CD4-positive, alpha-beta T cell treated with Interleukin-21 for 1 hour (primary cell): Measurements from ENCODE around the gene TLCD1.
A peak's percentile ranks its signal among the peaks of the same experiment; 100 is the strongest.
"Not testable (repeated sequence)": the region's sequence is repeated elsewhere in the genome, so short reads cannot be mapped to it uniquely, and the experiment has no call there.

Experiments
- DNase-seq: peaks from one replicate; pipeline ENCODE4 v3.0.0-alpha.2; 2020

The TLCD1 gene

DNA sequence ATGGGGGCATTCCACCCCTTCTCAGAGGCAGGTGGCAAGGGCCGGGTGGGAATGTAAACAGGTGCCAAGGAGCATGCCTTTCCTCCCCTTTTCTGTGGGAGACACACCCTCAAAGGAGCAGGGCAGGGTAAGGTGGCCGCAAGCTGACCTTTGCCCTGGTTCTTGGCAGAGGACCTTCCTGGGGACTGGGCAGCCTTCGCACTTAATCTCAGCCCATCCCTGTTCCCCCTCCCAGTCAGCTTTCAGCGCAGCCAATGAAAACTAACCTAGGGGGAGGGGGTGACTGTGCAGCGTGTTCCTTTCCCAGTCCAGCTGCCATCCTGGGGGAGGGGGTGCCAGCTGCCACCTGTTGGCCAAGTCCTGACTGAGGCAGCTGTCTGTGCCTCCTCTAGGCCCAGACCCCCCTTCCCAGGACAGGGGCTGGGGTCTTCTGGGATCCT lies 20.6 kb upstream of the TLCD1 start:
- no peak for DNase-seq

DNA sequence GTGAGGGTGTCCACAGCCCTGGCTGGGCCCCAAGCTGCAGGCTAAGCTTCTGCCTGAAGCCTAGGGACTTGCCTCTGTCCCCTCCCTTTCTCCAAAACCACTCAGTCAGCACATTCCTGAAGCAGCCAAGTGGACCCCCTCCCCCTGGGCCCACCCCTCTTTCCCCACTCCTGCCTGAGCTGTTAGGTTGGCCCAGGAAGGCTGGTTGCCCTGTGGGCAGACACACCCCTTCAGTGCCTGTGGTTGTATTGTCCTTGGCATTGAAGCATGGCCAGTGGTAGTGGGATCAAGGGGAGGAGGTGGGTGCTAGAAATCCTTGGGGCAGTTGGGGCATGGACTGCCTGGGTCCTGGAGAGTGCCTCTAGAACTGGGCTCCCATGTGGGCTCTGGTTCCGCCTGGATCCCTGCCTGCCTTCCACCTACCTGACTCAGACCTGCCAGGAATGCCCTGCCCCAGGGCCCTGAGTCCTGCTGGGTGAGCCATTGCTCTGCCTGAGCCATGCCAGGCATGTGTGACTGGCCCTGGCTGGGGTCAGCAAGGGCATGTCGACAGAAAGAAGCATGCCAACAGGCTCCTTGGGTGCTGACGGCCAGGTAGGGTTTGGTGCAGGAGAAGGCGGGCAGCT lies 19.9 kb upstream of the TLCD1 start:
- no peak for DNase-seq

GRCh38 chr17:28744972-28745785 lies 19.1 kb upstream of the TLCD1 start:
- peak; percentile 51 for DNase-seq

GRCh38 chr17:28744104-28744971 lies 18.3 kb upstream of the TLCD1 start:
- DNase-seq: peak; percentile 76

GRCh38 chr17:28743243-28744103 lies 17.4 kb upstream of the TLCD1 start, which contains the start of gene TRAF4:
TSS of gene TRAF4 (plus strand) at chr17:28744011. CDS start at chr17:28744113, 102 bp downstream.
- DNase-seq: peak; percentile 78

DNA sequence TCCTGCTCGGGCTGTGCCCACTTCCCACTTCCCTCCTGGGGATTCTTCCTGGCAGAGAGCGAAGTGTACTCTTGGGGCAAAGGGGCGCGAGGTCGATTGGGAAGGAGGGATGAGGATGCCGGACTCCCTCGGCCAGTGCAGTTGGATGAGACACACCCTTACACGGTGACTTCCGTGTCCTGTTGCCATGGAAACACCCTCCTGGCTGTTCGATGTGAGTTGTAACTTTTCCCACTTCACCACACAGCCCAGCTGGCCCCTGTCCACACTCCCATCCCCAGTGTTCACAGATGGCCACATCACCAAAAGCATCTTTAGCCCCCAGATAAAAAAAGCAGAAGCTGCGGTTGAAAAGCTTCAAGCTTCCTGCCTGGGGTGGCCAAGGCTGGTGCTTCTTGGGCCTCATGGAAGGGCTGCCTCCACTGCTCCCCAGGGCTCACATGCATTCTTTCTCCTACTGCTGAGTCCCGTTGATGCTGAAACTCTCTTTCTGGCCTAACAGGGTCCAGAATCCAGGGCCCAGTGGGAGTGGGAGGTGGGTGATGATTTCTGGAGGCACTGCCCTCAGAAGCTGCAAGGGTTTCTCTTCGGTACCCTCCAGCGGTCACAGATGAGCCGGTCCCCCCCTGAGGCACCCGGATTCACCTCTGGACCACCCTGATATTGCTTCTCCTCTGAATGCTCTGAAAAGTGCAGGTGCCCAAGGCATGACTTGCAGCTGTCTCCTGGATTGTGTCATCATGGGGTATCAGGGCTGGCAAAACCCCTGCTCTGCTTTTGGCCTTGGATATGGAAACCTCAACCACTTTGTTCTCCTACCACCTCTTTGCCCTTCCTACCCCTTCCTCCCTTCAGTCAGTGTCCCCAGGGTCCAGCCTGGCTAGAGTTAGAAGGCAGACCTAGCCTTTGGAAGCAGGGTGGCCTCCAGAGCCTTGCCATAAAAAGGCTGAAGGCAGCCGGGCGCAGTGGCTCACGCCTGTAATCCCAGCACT lies 15.6 kb upstream of the TLCD1 start:
- DNase-seq: no peak

GRCh38 chr17:28740406-28741357 lies 14.6 kb upstream of the TLCD1 start:
- DNase-seq: no peak

DNA sequence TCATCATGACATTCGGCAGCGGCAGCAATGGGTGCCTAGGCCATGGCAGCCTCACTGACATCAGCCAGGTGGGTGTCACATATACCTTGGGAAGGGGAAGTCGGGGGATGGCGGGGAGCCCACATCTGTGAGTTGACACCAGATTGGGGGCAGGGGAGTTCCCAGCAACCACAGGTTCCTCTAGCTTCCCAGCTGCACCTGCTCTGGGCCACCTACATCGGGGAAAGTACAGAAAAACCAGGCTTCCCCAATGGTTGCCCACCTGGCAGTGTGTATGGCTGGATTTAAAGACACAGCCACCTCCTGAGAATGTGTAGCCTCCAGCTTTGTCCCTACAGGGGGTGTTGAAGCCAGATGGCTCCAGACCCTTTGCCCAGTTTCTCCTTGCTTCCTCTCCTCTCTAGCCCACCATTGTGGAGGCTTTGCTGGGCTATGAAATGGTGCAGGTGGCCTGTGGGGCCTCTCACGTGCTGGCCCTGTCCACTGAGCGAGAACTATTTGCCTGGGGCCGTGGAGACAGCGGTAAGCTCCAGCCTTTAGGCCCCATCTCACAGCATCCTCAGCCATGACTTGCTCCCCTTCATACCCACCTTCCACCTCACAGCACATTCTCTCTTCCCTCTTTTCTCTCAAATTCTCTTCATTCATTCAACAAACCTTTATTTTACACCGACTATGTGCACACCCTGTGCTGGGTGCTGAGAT lies 12.8 kb upstream of the TLCD1 start:
- DNase-seq: peak; percentile 70

GRCh38 chr17:28737770-28738679 lies 12.0 kb upstream of the TLCD1 start:
- DNase-seq: no peak

DNA sequence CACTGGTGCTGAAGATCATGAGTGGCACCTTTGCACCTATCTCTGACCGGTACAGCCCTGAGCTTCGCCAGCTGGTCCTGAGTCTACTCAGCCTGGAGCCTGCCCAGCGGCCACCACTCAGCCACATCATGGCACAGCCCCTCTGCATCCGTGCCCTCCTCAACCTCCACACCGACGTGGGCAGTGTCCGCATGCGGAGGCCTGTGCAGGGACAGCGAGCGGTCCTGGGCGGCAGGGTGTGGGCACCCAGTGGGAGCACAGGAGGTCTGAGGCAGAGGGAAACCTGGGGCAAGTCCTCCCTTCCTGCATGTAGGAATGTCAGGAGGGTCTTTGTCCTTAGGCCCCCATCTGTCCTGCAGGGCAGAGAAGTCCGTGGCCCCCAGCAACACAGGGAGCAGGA lies 11.3 kb upstream of the TLCD1 start:
- no peak for DNase-seq

DNA sequence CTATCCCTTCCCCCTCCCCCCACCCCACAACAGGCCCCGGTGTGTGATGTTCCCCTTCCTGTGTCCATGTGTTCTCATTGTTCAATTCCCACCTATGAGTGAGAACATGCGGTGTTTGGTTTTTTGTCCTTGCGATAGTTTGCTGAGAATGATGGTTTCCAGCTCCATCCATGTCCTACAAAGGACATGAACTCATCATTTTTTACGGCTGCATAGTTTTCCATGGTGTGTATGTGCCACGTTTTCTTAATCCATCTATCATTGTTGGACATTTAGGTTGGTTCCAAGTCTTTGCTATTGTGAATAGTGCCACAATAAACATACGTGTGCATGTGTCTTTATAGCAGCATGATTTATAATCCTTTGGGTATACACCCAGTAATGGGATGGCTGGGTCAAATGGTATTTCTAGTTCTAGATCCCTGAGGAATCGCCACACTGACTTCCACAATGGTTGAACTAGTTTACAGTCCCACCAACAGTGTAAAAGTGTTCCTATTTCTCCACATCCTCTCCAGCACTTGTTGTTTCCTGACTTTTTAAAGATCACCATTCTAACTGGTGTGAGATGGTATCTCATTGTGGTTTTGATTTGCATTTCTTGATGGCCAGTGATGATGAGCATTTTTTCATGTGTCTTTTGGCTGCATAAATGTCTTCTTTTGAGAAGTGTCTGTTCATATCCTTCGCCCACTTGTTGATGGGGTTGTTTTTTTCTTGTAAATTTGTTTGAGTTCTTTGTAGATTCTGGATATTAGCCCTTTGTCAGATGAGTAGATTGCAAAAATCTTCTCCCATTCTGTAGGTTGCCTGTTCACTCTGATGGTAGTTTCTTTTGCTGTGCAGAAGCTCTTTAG lies 10.1 kb upstream of the TLCD1 start:
- not testable (repeated sequence) for DNase-seq

DNA sequence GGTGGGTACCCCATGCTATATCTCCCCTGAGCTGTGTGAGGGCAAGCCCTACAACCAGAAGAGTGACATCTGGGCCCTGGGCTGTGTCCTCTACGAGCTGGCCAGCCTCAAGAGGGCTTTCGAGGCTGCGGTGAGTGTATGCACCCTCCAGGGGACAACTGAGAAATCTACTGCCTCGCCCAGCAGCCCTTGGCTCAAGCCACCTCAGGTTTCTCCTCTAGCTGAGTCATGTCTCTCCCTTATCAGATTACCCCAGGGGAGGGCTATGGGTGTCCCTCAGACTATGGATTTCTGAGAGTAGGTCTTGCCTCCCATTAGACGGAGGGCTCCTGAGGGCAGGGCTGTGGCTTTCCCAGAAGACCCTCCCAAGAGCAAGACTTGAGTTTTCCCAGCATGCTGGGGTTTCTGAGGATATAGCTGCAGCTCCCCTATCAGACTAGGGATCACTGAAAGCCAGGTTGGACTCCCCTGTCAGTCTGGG lies 9.2 kb upstream of the TLCD1 start:
- DNase-seq: no peak

DNA sequence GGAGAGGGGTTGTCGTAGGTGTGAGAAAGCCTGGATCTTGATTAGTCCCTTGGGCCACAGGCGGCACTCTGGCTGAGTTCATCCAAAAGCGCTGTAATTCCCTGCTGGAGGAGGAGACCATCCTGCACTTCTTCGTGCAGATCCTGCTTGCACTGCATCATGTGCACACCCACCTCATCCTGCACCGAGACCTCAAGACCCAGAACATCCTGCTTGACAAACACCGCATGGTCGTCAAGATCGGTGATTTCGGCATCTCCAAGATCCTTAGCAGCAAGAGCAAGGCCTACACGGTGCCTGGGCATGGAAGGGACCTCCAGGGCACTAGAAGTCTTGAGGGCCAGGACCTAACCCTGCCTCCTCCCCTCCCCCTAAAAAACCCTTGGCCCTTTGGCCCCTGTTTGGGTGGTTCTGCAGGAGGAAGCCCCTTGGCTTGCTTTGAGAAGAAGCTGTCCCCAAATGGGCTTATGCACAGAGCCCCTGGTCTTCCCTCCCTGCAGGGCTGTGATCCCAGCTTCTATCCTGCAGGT lies 8.7 kb upstream of the TLCD1 start:
- DNase-seq: no peak

- no peak for DNase-seq
Observed at GRCh38 chr17:28733346-28733745, 7.3 kb upstream of the TLCD1 start.

- no peak for DNase-seq
Observed at GRCh38 chr17:28729950-28730330, 3.9 kb upstream of the TLCD1 start.

GRCh38 chr17:28728364-28729200 lies 2.5 kb upstream of the TLCD1 start, which contains the start of gene NEK8:
TSS of gene NEK8 (plus strand) at chr17:28728788. CDS start at chr17:28728814, 26 bp downstream.
- peak; percentile 97 for DNase-seq
